ENCODE data around the gene KIAA0232.
"Not testable (repeated sequence)": the region's sequence is repeated elsewhere in the genome, so short reads cannot be mapped to it uniquely, and the experiment has no call there.

KIAA0232 gene

DNA sequence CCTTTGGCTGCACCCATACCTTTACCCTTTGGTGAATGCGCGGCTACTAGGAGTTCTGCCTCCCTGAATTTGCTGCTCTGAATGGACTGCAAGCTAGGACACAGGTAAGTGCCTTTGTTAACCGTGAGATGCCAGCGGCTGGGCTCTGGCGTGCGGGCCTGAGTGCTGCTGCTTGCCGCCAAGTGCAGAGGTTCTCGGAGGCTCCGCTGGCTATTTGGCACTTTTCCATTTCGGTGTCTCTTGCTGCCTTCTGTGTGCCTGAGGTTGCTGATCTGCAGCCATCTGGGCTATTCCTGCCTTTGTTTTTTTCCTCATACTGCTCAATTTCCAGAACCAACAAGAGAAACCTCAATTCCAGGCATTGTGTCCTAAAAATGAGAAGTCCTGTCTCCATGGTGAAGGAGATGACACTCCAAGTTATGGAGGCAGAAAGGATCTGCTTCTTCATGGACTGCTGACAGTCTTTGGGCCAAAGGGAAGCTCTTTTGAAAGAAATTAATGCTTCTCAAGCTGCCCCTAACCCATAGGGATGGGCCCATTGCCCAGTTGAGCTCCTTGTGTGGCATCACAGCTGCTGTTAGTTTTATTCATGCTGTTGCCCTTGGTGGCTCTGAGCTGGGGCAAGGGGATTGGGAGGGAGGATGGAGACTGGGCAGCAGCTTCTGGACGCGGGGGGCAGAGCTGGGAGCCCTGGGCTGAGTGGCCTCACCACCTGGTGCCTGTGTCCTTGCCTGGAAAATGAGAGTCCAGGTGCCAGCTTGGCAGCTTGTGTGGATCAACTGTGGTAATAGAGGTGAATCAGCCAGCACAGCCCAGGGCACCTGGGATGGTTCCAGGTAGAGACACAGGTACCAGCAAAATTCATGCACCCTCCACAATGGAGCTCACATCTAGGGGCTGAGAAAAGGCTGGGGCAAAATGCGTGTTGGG is 123.3 kb downstream of the KIAA0232 start:
- no peak for DNase-seq

- DNase-seq, result not testable (repeated sequence)
Measured at GRCh38 chr4:6906486-6906885, 124.0 kb downstream of the KIAA0232 start.

GRCh38 chr4:6907658-6908191 is 125.2 kb downstream of the KIAA0232 start:
- no peak for DNase-seq

- DNase-seq, result no peak
Measured at GRCh38 chr4:6908432-6909112, 126.0 kb downstream of the KIAA0232 start.

DNA sequence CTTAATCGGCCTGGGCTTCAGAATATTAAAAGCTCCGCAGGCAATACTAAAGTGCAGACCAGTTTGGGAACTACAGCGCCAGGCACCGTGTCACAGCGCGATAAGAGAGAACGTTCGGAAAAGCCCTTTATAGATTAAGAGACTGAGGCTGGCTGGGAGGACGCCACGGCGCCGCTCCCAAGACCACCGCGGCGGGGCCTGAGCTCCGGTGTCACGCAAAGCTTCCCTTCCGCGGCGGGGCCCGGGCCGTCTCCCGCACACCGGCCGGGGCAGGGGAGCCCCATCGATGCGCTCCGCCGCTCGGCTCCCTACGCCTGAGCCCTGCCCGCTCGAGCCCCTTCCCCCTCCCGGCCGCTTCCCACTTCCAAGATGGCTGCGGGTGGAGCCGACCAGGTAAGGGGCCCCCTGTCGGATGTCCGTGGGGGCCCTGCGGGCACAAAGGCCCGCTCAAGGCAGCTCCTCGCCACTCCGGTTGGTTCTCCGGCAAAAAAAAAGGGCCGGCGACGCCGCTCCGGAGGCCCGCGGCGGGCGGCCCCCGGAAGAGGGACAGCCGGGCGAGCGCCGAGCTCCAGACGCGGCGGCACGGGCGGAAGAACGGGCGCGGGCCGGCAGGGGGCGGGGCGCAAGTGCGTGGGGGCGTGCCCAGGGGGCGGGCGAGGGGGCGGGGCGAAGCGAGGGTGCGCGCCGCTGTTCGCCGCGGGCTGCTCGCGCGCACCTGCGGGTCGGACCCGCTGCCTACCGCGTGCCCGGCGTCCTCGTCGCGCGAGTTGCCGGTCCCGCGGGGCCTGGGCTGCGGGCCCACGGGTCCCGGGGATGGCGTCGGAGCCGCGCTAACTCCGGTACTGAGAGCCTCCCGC is 126.8 kb downstream of the KIAA0232 start, which contains the start of gene TBC1D14:
Gene TBC1D14, plus strand, starts transcription at position 714 of the 857 bp plus-strand sequence. CDS start 13,564 bp downstream, outside the sequence.
- peak; percentile 92 for DNase-seq

GRCh38 chr4:6909970-6910339 is 127.4 kb downstream of the KIAA0232 start:
- no peak for DNase-seq

DNA sequence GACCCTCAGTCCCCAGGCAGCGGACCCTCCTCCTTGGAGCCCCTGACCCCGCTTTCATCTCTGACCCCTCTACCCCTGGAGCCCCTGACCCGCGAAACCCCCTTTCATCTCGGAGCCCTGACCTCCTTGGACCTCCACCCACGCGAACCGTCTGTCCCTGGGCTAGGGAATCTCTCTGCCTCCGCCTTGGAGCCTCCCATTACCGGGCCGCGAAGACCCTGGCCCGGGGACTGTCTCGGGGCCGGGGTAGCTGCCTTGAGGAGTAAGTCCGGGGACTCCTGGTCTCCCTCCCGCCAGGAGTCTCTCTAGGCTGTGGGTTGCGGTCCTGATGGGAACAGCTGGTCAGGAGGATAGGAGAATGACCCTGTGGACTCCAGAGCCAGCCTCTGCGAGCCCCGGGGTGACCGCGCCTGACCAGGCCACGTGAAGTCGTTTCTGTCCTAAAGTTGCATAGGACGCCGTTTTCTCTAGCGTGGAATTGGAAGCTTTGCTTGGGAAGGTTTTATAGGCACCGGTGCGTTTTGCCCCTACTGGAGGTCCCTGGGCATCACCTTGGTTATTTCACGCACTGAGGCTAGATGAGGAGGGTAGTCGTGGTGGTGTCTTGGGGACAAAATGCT is 127.9 kb downstream of the KIAA0232 start:
- DNase-seq, result no peak

DNA sequence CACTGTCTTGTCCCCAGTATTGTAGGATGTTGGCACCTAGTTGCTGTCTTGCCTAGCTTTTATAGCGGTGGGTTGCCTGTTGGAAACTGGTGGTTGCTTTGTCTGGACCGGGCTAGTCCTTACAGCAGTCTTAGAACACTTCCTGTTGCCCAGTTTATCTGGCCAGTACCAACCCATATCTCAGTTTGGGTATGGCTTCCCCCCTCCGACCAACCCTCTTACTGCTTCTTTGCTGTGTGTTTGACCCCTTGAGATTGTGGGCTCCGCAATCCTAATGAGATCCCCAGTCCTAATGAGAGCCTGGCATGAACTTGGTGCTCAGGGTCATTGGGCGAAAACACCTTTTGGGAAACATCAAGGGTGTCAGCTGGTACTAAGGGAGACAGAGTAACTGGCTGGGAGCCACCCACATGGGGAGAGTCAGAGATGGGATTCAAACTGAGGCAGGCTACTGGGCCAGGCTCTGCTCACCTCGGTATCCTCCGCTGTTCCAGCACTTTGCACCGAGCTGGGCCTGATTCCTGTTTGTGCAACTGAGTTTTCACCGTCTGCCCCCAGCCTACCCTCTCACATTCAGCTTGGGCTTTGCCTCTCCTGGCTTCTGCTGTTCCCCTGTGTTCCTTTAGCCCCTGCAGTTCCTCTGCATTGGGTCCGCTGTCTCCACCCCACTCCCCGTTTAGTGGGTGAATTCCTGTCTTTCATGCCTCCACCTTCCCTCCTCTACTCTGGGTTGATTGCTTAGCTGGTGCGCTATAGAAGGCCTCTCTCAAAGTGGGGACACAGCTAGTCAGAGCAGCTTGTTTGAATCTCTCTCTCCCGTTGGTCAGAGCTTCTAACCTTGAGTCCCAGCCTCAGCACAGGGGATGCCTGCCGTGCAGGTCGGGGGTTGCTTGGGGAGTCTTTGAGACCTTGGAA is 128.7 kb downstream of the KIAA0232 start:
- no peak for DNase-seq

- DNase-seq, result not testable (repeated sequence)
Measured at GRCh38 chr4:6911917-6912316, 129.4 kb downstream of the KIAA0232 start.

- DNase-seq, result no peak
Measured at GRCh38 chr4:6912441-6912840, 129.9 kb downstream of the KIAA0232 start.

DNA sequence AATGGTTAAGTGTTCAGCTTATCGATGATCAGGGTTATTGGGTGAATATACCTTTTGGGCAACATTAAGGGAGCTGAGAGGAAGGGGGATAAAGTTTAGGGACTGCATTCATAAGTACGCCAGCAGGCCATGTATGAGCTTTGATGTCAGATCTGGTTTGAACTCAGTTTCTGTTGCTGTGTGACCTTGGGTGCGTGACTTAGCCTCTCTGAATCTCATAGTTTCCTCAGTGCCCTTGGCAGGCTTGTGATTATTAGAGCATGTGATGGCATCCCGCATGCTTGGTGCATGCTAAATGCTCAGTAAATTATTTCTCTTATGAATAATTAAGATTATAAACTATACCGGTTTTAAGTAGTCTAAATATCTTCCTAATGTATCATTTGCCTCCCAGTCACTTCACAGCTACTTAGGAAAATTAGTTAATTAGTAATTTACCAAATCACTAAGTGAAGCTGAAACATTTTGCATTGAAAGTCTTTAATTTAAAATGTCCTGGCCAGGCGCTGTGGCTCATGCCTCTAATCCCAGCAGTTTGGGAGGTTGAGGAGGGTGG is 130.9 kb downstream of the KIAA0232 start:
- DNase-seq, result no peak

GRCh38 chr4:6914448-6914847 is 131.9 kb downstream of the KIAA0232 start:
- no peak for DNase-seq

DNA sequence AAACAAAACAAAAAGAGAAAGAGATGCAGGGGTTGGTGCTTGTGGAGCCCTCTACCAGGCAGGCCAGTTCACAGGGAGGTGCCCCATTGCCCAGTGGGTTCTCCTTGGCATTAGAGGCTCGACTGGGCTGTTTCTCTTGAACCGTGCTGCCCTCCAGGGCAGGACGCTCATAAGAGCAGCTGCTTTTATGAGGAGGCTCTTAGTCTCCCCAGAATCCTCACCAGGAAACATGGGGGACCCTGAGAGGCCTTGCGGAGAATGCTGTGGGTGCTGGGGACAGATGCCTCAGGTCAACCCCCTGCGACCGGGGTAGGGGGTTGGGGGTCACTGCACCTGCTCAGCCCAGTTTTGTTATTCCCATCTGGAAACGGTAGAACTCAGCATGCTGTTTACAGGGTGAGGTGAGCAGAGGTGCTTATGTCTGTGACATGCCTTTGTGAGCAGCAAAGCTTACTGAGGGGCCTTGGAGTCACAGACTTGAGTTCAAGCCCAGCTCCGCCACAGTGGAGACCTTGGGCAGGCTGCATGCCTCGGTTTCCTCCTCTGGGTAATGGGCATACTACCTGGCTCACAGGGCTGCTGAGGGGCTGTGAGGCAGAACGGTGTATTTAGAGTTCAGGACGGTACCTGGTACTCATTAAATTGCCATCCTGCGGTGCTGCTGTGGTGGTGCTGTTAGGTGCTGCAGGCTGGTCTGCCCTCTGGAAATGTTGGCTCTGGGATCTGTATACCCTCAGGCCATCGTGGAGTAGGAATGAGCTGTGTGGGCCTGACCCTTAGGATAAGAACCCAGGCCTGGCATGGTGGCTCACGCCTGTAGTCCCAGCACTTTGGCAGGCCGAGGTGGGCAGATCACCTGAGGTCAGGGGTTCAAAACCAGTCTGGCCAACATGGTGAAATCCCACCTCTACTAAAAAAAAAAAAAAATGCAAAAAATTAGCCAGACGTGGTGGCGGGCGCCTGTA is 132.8 kb downstream of the KIAA0232 start:
- no peak for DNase-seq

GRCh38 chr4:6916069-6916586 is 133.6 kb downstream of the KIAA0232 start:
- no peak for DNase-seq

DNA sequence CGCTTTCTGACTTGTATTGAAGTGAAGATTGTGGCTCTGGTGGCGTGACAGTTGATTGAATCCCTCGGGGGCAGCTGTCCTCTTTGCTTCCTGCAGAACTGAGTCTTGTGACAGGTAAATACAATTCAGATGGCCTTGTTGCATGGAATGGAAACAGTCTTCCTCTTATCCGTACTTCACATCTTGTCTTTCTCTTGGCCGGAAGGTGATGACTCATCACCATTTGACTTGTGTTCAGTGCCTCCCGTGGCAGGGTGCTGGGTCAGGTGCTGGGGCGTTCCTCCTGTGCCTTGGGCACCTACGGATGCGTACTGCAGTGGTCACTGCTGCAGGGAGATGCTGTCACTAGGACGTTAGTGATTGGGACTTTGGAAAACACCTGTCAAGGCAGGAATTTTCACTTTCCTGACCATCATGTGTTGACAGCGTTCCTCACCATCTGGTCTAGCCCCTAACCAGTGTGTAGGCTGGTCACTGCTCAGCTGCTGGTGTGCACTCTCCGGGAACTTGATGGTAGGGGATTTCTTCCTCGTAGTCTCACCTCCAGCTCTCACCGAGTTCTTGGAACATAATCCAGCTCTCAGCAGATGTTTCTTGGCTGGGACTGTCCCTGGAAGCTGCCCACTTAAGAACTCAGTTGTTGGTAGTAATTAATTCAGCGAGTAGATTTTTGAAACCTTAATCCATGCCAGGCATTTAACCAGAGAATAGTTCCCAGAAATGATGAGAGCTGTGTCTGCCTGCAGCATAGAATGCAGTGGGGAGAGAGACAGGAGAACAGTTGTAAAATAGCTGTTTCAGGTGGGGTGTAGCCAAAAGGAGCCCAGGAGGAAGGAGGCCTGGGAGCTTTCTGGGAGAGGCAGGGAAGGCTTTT is 134.3 kb downstream of the KIAA0232 start:
- DNase-seq, result no peak

- peak; percentile 72 for DNase-seq
Measured at GRCh38 chr4:6917461-6918271, 135.1 kb downstream of the KIAA0232 start.

DNA sequence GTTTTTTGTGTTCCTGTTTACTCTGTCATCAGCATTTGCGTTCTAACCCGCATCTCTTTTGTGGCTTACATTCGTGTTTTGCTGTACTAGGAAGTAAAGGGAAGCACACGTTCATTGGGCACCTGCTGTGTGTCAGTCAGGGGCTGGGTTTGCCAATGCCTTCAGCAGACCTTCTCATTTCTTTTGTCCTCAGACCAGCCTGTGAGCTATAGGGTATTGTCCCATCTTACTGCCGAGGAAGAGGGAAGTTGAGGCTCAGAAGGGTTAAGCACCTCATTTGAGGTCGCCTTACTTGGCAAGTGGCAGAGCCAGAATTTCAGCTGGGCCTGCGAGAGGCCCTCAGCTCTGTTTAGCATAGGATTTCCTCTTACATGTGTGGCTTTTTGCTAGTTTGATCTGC is 135.8 kb downstream of the KIAA0232 start:
- no peak for DNase-seq

Data from femur (tissue), 1 donor.